Fibroblast of the aortic adventitia (primary cell): ENCODE data around the gene DPAGT1. TPM values are rescaled to one million over a fixed set of nuclear protein-coding genes. Genes with fewer than 3 reads are reported as not detected.
A peak's percentile ranks its signal among the peaks of the same experiment; 100 is the strongest.

Experiments used
- DNase-seq: peaks from one replicate; pipeline ENCODE4 v3.0.0-alpha.2; 2010; ENCODE audit warnings: low read depth
- H3K4me3 ChIP-seq: 2 replicates; pipeline ENCODE4 v1.5.1; 2011; ENCODE audit warnings: low read depth, mild to moderate bottlenecking, control low read depth, low read length, moderate library complexity
- CTCF ChIP-seq: IDR thresholded peaks from 2 replicates; pipeline ENCODE4 v1.5.1; 2011; ENCODE audit warnings: mild to moderate bottlenecking, low read length, control low read depth, inconsistent platforms; ENCODE audit not compliant: insufficient read depth
- total RNA-seq: library from RNA; depleted of rRNA; stranded (reverse); fragments of >200 nt; gene quantifications from 2 replicates; pipeline ENCODE4 v1.2.3, GENCODE V29; 2012; ENCODE audit warnings: low replicate concordance

Gene DPAGT1
- total RNA-seq, 1 donor: 30.5 TPM

- no peak for TF ChIP-seq CTCF
- DNase-seq: peak; percentile 98
These were observed 19.6 kb upstream of the DPAGT1 start, which contains the start of gene HINFP for GRCh38 chr11:119121008-119121810. TSS of gene HINFP (plus strand) at chr11:119121580. CDS start at chr11:119126945, 5,365 bp downstream.

DNA sequence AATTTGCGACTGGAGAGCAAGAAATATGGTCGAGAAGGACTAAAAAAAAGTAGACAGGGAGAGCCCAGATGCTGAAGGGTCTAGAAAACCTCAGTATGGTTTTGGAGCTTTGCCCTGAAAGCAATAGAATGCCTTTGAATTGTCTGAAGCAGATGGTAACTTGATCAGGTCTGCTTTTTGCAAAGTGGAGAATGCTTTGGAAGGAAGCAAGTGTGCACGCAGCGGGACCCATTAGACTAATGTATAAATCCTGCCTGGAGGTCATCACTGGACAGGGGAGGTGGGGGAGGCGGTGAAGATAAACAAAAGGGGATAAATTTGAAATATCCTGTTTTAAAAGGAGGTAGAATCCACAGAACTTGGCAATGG, 19.0 kb upstream of the DPAGT1 start:
- DNase-seq: peak; percentile 64
- no peak for TF ChIP-seq CTCF
- H3K4me3 ChIP-seq: peak overlapping the region; percentile 74

More at GRCh38 chr11:119121008-119121810, 19.6 kb upstream of the DPAGT1 start, which contains the start of gene HINFP:
- H3K4me3 ChIP-seq: peak within 1 kb of the TSS; percentile 100

- DNase-seq: no peak
- no peak overlapping the region for H3K4me3 ChIP-seq
- TF ChIP-seq CTCF: no peak
These were observed 17.3 kb upstream of the DPAGT1 start for GRCh38 chr11:119118946-119119345.

DNA sequence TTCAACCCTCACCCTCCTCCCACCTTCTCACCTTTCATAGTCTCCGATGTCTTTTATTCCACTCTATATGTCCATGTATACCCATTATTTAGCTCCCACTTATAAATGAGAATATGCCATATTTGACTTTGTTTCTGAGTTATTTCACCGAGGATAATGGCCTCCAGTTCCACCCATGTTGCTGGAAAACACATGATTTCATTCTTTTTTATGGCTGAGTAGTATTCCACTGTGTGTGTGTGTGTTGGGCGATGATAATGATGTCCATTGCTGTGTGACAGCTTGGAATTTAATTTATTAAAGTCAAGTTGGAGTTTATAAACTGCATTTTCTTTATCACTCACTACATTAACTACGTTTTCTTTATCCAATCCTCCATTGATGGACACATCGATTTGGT, 16.6 kb upstream of the DPAGT1 start:
- no peak for DNase-seq
- no peak overlapping the region for H3K4me3 ChIP-seq
- no peak for TF ChIP-seq CTCF

GRCh38 chr11:119117004-119117706, 15.5 kb upstream of the DPAGT1 start:
- no peak overlapping the region for H3K4me3 ChIP-seq
- no peak for TF ChIP-seq CTCF
- DNase-seq: no peak

- no peak overlapping the region for H3K4me3 ChIP-seq
- no peak for TF ChIP-seq CTCF
- DNase-seq: no peak
These were observed 14.9 kb upstream of the DPAGT1 start for GRCh38 chr11:119116601-119117000.
